SHP77 (cell line): ENCODE measurements around the gene ZBTB8OS.
"Not testable (repeated sequence)": the region's sequence is repeated elsewhere in the genome, so short reads cannot be mapped to it uniquely, and the experiment has no call there.

Experiments
- DNase-seq, 2 experiments: peaks; one replicate each; lab custom pipeline; 2025; lab: John Stamatoyannopoulos, UW

ZBTB8OS gene

DNA sequence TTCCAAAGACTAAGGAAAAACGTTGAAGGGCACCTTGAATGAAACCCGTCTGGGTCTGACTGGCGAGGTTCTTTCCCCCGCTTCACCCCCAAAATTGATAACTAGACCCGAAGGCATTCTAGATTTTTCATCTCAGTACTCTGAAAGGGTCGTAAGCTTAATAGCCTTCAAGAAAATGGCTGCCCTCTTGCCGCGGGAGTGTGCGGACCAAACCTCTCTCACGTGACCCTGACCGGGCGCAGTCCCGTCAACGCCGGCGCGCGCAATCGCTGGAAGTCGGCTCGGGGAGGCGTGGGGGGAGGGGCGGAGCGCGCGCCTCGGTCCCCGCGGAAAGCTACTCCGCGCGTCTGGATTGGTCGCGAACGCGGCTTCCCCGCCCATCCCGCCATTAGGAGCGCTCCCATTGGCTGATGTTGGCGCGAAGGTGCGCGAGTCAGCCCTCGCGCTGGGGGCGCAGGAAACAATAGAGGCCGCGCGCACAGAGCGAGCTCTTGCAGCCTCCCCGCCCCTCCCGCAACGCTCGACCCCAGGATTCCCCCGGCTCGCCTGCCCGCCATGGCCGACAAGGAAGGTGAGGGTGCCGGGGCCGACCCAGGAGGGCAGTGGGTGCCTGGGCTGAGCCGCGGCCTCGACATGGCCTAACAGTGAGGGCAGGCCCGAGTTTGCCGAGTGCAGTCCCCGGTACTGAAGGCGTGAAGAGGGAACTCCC lies 556 bp upstream of the ZBTB8OS start, which contains the start of gene RBBP4:
TSS of gene RBBP4 (plus strand) at position 457 of the 709 bp plus-strand sequence. CDS start at position 556, 99 bp downstream.
- peak; percentile 95 to 96 for DNase-seq

DNA sequence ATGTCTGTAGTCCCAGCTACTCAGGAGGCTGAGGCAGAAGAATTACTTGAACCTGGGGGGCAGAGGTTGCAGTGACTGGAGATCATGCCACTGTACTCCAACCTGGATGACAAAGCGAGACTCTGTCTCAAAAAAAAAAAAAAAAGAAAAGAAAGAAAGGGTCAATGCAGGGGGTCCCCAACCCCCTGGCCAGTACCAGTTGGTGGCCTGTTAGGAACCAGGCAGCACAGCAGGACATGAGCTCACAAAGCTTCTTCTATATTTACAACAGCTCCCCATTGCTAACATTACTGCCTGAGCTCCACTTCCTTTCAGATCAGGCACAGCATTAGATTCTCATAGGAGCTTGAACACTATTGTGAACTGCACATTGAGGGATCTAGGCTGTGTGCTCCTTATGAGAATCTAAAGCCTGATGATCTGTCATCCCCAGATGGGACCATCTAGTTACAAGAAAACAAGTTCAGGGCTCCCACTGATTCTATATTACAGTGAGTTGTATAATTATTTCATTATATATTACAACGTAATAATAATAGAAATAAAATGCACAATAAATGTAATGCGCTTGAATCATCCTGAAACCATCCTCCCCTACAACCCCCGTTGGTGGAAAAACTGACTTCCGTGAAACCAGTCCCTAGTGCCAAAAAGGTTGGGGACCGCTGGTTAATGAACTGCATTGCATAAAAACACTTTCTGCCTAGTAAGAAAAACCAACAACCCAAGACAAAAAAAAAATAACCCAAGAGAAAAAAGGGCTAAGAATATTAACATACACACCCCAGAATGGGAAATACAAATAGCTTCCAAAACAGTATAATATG lies 2.8 kb downstream of the ZBTB8OS start:
- no peak for DNase-seq

DNA sequence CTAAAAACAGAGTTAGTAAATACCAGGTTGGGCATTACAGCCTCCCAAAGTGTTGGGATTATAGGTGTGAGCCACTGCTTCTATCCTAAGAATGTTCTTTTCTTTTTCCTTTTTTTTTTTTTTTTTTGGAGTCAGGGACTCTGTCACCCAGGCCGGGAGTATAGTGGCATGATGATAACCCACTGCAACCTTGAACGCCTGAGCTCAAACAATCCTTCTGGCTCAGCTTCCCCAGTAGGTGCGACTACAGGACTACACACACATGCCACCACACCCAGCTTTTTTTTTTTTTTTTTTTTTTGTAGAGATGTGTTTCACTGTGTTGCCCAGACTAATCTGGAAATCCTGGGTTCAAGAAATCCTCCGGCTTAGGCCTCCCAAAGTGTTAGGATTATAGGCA lies 5.9 kb downstream of the ZBTB8OS start:
- no peak for DNase-seq

DNA sequence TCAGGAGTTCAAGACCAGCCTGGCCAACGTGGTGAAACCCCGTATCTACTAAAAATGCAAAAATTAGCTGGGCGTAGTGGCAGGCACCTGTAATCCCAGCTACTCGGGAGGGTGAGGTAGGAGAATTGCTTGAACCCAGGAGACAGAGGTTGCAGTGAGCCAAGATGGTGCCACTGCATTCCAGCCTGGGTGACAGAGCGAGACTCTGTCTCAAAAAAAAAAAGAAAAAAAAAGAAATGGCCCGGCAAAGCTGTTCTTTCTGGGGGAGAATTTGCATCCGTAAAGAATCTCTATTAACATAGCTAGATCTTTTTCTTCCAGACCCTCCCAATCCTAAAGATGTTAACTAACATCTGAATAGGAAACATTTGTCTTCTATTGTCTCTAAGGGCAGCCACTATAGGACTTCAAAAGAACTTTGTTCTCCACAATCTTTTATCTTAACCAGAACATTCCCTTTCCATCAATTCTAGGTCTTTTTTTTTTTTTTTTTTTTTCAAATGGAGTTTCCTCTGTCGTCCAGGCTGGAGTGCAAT lies 8.0 kb downstream of the ZBTB8OS start:
- DNase-seq: not testable (repeated sequence)

GRCh38 chr1:32639489-32640075 lies 10.8 kb downstream of the ZBTB8OS start:
- DNase-seq: no peak

DNA sequence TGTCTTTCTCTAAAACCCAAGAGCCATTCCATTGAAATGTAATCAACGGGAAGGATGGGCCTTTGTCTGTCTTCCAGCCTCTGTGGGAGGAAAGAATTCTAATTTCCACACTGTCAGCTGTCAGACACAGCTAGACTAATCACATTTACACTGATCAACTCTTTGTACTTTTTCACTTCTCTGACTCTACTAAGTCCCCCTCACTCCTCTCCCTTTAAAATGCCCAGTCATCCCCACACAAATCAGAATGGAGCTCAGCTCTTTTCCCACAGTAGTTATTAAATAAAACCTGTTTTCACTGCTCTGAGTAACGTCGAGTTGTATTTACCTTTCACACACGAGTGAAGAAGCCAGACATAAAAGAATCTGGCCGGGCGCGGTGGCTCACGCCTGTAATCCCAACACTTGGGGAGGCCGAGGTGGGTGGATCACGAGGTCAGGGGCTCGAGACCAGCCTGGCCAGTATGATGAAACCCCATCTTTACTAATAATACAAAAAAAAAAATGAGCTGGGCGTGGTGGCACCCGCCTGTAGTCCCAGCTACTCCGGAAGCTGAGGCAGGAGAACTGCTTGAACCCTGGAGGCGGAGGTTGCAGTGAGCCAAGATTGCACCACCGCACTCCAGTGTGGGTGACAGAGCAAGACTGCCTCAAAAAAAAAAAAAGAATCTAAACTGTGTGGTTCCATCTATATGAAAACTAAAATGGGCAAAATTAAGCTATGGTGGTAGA lies 13.3 kb downstream of the ZBTB8OS start:
- no peak for DNase-seq

GRCh38 chr1:32635508-32636277 lies 14.7 kb downstream of the ZBTB8OS start:
- no peak for DNase-seq

DNA sequence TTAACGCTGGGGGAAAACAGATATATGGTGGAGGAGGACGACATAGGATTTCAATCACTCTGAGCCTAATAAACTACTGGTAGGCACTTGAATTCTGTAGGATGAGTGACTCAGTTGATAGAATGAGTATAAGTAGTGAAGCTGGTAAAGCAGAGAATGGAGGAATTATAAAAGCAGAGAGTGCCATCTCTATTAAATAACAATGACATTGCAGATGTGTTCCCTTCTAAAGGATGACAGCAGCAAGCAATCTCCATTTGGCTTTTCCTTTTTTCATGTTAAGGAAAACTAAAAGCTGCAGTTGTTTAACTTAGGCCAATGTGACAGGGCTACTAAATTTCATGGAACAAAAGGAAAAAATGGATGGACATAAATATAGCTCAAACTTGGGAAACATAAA lies 17.5 kb downstream of the ZBTB8OS start:
- no peak for DNase-seq

GRCh38 chr1:32630173-32630572 lies 20.2 kb downstream of the ZBTB8OS start:
- not testable (repeated sequence) for DNase-seq

- DNase-seq: no peak
Observed at GRCh38 chr1:32627596-32628162, 22.7 kb downstream of the ZBTB8OS start.

DNA sequence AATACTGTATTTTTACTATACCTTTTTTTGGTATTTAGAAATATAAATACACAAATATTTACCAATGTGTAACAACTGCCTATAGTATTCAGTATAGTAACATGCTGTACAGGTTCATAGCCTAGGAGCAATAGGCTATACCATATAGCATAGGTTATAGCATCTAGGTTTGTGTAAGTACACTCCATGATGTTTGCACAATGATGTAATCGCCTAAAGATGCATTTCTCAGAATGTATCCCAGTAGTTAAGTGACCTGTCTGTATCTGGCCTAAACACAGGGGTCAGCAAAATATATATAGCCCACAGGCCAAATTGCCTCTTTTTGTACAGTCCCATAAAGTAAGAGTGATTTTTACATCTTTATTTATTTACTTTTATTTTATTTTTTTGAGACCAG lies 24.2 kb downstream of the ZBTB8OS start:
- DNase-seq: no peak

- DNase-seq: no peak
Observed at GRCh38 chr1:32623775-32624174, 26.6 kb downstream of the ZBTB8OS start.

DNA sequence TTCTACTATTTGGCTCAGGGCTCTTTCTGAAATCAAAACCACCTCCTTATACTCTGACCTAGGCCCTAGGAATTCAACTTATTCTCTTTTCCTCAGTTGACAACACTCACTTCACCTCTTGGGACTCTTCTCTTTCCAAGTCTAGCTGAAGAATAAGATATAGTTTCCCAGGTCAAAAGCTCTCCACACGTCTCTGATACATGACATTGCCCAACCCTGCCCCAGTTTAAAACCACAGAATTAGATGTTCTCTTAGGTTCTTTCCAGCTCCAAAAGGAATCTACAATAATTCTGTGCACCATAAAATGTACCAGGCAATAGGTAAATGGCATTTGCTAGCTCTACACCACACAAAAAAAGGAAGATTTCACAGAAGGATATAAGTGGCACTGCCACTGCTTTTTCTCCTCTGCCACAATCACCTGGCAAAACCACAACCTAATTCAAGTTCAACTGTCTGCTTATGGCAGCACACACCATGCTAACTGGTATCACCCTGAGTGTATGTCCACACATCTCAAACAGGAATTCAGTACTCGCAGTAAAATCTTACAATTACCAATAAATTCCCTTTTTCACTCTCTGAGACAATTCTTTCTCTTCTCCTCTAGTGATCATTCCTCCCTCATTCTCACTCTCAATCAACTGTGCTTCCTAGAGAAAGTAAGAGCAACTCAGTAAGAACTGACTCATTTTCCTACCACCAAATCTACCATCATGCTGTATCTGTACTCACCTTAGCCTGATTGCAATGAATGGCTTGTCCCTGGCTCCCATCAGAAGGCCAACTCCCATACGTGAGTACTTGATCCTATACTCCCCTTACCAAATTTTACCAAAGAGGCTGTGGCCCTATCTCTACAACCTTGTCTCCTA lies 27.3 kb downstream of the ZBTB8OS start:
- DNase-seq: no peak

DNA sequence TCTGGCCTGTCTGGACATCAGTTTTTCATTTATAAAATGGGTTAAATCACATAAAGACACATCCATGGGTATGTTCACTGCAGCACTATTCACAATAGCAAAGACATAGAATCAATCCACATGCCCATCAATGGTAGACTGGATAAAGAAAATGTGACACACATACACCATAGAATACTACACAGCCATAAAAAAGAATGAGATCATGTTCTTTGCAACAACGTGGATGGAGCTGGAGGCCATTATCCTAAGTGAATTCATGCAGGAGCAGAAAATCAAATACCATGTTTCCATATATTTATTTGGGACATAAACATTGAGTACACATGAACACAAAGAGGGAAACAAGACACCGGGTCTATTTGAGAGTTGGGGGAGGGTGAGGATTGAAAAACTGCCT lies 28.1 kb downstream of the ZBTB8OS start:
- DNase-seq: no peak

GRCh38 chr1:32619701-32620485 lies 30.5 kb downstream of the ZBTB8OS start:
- DNase-seq: no peak

DNA sequence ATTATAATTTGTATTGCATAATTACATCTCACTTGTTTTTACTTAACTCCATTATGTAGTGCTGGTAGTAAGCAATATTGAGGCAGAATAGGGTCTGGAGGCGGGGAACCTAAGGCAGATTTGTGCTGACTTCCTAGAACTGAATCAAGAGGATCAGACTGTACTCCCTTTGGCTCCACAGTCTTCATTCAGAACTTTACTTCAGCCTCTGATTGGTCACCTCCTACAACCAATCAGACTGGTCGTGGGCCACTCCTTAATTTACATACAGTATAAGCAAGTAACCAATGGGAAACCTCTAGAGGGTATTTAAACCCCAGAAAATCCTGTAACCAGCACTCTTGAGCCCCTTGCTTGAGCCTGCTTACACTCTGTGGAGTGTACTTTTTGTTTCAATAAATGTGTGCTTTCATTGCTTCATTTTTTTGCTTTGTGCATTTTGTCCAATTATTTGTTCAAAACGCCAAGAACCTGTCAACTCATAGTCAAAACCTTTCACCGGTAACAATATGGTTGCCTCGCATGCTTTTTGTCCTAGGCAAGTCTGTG lies 31.6 kb downstream of the ZBTB8OS start:
- no peak for DNase-seq

DNA sequence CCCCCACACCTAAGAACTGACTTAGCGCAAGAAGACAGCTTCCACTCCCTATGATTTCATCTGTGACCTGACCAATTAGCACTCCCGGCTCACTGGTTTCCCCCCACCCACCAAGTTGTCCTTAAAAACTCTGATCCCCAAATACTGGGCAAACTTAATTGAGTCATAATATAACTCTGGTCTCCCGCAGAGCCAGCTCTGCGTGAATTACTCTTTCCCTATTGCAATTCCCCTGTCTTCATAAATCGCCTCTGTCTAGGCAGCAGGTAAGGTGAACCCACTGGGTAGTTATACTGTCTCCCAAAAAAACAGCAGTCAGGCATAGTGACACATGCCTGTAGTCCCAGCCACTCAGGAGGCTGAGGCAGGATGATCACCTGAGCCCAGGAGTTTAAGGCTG lies 36.9 kb downstream of the ZBTB8OS start:
- no peak for DNase-seq

- peak; percentile 84 to 91 for DNase-seq
Observed at GRCh38 chr1:32612189-32612881, 38.0 kb downstream of the ZBTB8OS start.
